GM19397 (cell line): ENCODE results near the gene KRT81.
"Not testable (repeated sequence)": the region's sequence is repeated elsewhere in the genome, so short reads cannot be mapped to it uniquely, and the experiment has no call there.

Experiments used
- ATAC-seq: cut with Tn5 transposase; IDR thresholded peaks from one replicate; pipeline ENCODE4 v1.9.1; 2021; ENCODE audit warnings: mild to moderate bottlenecking, moderate library complexity; ENCODE audit not compliant: unreplicated experiment

Gene KRT81

GRCh38 chr12:52300796-52301691 lies 9.7 kb upstream of the KRT81 start:
- ATAC-seq, result no peak

DNA sequence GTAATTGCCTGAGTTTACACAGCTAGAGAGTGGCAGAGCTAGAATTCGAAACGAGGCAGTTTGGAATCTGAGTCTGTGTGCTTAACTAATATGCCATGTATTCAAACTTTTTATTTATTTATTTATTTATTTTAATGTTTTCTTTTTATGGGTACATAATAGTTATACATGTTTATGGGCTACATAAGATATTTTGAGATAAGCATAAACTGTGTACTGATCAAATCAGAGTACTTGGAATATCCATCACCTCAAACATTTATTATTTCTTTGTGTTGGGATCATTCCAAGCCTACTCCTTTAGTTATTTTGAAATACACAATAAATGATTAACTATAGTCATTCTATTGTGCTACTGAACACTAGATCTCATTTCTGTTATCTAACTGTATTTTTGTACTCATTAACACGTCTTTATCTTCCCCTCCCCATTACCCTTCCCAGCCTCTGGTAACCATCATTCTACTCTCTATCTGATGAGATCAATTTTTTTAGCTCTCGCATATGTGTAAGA lies 7.4 kb upstream of the KRT81 start:
- ATAC-seq, result no peak

- ATAC-seq, result no peak
Measured at GRCh38 chr12:52296572-52297215, 5.4 kb upstream of the KRT81 start.

DNA sequence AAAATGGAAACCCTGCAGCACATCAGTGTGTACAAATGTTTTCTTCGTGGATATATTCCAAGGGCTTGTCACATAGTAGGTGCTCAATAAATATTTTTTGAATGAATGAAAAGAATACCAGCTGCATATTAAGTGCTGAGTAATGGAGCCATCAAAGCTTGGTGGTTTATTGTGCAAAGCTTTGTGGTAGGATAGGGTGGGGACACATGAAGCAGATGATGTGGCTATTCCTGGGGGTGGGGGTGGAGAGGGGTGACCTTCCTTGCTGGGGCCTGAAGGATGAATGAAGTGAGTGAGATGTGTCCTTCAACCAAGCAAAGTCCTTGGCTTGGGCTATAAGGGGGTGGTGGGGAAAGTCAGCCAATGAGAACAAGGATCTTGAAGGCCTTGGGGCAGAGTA lies 4.3 kb upstream of the KRT81 start:
- no peak for ATAC-seq

- no peak for ATAC-seq
Measured at GRCh38 chr12:52294803-52295202, 3.5 kb upstream of the KRT81 start.

DNA sequence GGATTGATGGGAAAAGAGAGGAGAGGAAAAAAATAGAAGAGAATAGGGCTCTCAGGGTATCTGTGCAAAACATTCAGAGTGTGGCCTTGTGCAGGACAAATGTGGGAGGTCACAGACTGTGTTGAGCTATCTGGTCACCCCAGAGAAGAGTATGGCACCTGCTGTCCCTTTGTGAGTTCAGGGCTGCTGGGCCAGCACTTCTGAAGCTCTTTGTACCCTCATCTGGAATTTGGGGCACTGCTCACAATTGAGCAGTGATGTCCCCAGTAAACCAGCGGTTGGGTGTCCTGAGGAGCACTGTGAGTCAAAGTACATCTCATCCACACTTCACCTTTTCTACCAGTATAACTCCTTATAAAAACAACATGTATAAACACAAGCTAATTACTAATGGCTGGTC lies 2.6 kb upstream of the KRT81 start:
- no peak for ATAC-seq

DNA sequence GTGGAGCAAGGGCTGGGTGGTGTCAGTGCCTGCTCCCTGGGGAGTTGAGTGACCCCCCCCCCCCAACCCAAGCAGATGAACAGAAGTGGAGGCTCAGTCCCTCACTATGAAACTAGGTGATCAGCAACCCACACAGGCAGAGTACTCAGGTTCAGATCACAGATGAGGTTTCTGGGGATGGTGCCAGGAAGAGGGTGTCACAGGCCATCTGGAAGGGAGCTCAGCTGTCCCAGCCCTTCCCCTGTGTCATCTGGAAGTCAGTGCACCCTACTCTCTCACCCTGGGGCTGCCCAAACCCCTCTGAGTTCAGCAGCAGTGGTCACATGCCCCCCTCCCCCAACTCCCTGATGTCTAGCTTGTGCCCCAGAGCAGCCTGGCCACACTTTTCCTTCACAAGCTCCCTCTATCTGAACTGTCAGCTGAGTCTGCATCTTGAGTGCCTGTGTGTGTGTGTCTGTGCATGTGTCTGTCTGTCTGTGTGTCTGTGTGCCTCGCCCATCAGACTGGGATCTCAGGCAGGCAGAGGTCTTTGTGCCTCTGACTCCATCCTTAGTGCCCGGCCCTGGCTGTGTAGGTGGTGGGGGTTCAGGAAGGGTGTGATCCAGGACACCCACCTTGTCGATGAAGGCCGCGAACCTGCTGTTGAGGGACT lies 725 bp downstream of the KRT81 start:
- ATAC-seq, result not testable (repeated sequence)

GRCh38 chr12:52287816-52288805 lies 3.2 kb downstream of the KRT81 start:
- ATAC-seq, result peak; percentile 67

GRCh38 chr12:52286857-52287785 lies 4.2 kb downstream of the KRT81 start:
- not testable (repeated sequence) for ATAC-seq

GRCh38 chr12:52285851-52286530 lies 5.3 kb downstream of the KRT81 start:
- no peak for ATAC-seq

DNA sequence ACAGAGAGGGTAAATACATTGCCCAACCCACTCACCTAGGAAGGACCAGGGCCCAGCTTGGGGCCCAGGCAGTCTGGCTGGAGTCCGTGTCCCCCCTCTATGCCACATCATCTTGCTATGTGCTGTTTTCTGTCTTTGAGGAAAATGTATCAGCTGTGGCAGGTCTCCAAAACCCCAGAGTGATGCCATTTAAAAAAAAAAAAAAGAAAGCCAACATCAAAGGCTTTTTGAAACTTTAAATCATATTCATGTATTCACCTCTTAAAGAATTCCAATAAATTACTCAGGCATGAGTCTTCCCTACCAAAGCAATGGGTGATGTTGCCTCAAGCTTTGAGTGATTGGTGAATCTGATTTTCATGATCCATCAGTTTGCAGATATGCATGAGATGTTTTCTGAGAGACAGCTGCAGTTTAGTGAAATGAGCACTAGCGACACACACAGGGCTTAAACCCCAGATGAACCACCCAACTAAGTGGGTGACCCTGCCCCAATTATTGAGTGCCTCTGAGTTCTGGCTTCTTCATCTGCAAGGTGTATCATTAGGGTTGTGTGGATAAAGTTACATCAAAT lies 6.1 kb downstream of the KRT81 start:
- ATAC-seq, result no peak

DNA sequence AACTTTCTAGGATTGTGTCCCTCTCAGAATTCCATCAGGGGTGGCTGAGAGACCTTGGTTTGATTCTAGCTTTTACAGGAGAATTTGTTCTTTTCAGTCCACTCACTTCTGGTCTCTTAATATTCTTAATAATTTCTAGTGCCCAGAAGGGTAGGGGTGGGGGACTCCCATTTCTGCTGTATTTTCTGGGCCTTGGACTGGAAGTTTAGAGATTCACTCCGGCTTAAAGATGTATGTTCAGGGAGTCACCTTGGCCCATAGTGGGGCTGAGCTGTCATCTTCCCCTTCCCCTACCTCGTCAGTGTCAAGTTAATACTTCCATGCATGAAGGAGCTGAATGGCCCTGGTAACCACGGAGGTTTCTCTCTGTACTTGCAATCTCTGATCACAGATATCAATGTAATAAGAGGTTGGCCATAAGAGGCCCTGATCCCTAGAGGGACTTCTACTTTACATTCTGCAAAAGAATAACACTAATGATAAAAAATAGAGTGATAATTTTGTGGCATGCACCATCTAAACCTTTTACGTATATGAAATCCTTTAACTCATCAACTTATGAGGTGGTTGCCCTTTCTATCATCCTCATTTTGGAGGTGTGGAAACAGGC lies 6.7 kb downstream of the KRT81 start:
- ATAC-seq, result no peak

GRCh38 chr12:52280796-52281560 lies 10.4 kb downstream of the KRT81 start:
- ATAC-seq, result no peak

DNA sequence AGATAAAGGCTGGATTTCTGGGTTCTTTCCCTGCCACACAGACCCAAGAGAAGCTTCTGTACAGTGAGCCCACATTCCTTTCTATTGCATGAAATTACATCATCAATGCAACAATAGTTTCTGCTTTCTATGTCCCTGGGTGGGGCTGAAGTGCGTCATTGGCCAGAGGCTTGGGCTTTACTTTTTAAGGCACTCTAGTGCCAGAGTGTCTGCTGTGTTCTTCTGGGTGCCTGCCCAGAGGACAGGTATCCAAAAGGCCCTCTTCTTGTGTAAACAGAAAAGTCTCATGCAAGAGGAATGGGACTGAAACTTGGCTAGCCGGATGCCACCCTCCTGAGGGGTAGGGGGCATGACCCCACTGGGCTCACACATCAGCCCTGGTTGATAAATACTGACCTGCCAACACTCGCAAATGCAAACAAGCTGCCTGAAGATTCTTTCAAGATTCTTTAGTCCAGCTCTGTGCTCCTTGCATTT lies 11.0 kb downstream of the KRT81 start:
- ATAC-seq, result no peak

DNA sequence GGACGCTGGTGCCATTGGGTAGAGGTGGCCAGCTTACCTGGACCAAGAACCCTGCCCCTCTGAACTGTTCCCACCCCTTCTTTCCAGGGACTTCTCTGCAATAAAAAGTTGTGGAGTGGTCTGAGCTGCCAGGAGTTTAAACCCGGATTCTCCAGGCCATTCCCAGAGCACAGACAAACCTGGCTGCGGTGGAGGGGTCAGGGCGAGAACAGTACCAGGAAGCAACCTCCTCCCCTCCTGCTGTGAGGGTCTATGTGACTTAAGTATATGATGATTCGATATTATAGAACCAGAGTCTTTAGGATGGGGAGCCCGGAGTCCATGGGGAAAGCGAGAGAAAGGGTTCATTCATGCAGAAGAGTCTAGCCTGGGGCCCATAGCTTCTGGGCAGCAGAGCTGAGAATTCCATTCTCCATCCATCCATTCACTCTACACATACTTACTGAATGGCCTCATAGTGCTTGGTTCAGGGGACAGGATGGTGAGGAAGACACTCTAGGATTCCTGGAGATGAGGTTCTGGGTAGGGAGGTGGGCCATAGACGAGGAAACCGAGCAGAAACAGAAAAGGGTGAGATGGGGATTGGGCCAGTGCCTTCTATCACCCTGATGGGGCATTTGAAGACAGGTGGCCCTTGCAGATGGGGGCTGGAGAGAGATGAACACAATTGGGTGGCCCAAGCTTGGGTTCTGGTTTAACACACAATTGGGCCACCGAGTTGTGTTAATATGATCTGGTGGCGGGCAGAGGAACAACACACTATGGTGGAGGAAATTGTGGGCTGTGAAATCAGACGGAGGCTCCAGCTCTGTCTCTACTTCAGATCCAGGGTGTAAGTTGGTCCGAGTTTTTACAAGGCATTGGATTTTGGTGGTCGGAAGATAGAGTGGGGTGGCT lies 11.7 kb downstream of the KRT81 start:
- ATAC-seq, result no peak
